GM21381 (cell line): ENCODE data around the gene IL36RN.
"Not testable (repeated sequence)": the region's sequence is repeated elsewhere in the genome, so short reads cannot be mapped to it uniquely, and the experiment has no call there.

Experiments
- ATAC-seq: cut with Tn5 transposase; IDR thresholded peaks from one replicate; pipeline ENCODE4 v1.9.1; 2021; ENCODE audit warnings: mild to moderate bottlenecking, moderate library complexity; ENCODE audit not compliant: unreplicated experiment

The IL36RN gene

GRCh38 chr2:113096842-113097618, 38.0 kb downstream of the IL36RN start:
- not testable (repeated sequence) for ATAC-seq

- no peak for ATAC-seq
These were observed 39.0 kb downstream of the IL36RN start for GRCh38 chr2:113098041-113098440.

DNA sequence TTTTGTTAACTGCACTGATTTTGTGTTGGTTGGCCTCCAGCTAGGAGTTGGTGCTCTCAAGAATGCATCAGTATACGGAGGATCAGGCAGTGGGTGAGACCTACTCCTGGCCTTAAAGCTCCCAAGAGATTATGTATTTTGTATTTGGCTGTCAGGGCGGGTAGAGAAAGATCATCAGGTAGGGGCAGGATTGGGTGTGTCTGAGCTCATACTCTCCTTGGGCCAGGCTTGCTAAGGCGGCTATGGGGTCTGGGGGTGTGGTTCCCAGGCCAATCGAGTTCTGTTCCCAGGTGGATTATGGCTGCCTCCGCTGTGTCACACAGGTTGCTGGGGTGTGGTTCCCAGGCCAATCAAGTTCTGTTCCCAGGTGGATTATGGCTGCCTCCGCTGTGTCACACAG, 39.5 kb downstream of the IL36RN start:
- ATAC-seq: no peak

GRCh38 chr2:113102133-113102532, 43.1 kb downstream of the IL36RN start:
- ATAC-seq: no peak

GRCh38 chr2:113103277-113103676, 44.3 kb downstream of the IL36RN start:
- ATAC-seq: no peak

GRCh38 chr2:113104054-113104611, 45.1 kb downstream of the IL36RN start:
- ATAC-seq: no peak

GRCh38 chr2:113105047-113105785, 46.2 kb downstream of the IL36RN start:
- no peak for ATAC-seq

DNA sequence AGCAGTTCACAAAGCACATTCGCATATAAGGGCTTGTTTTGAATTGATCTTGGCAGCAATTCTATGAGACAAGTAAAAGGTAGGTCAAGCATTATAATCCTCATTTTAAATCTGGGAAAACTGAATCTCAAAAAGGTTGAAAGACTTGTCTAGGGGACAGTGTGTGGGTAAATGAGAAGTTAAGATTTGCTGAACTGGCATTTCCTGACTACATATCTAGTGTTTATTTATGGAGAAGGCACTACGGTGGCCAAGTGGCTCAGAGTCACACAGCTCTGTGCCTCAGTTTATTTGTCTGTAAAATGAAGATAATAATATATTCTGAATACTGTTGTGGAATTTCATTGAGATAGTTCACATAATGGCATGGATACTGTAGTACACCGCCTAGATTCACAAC, 52.1 kb downstream of the IL36RN start:
- no peak for ATAC-seq

DNA sequence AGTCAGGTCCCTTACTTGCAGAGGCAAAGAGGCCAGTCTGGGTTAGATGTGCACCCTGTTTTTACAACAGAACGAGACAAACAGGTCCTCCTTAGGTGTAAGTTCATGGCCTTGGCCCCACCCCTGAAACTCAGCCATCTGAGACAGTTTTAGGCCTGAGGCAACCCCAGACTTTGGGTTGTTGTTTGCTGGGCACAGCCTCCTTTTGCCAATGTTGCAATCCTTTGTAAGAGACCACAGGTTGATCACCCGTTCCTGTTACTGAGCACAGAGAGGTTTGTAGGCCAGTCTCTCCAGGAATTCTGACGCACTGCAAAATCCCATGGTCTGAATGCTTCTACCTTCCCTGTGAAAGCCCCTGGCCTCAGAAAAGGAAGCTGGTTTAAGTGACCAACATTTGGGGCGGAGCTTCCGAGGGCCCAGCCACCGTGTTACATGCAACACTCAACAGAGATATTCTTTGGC, 52.9 kb downstream of the IL36RN start:
- ATAC-seq: no peak

GRCh38 chr2:113112441-113112840, 53.4 kb downstream of the IL36RN start:
- no peak for ATAC-seq

DNA sequence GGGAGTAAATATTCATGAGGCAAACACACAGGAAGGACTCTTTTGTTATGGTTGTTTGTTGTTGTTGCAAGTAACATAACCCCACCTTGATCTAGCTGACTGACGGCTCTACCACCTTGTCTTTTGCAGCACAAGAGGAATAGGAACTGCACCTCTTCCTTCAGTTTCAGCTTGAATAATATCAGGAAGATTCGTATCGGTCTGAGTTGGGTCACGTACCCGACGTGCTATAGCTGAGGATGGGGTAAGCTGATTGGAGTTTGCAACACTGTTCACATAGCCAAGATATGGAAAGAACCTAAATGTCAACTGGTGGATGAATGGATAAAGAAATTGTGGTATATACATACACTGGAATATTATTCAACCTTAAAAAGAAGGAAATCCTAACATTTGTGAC, 53.9 kb downstream of the IL36RN start:
- no peak for ATAC-seq

DNA sequence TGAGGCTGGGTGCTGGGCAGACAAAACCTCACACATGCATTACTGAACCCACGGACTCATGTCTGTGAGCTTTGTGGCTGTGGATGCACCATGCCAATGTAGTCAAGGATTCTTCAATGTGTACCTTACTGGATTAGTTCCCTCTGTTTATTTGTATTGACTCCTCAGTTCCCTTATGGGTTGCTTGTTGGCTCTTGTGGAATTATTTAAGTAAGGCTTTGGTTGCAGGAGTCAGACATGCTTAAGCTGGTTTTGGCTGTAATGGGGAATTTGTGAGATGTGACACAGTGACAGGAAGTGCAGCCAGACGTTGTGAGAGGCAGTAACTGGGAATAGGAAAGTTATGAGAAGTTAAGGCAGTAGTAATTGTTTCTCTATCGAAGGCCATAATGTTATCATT, 54.8 kb downstream of the IL36RN start:
- no peak for ATAC-seq
